D341Med (cell line): ENCODE measurements around the gene RPTOR.
A peak's percentile ranks its signal among the peaks of the same experiment; 100 is the strongest.
"Not testable (repeated sequence)": the region's sequence is repeated elsewhere in the genome, so short reads cannot be mapped to it uniquely, and the experiment has no call there.

ENCODE experiments used
- DNase-seq: peaks from one replicate; pipeline ENCODE4 v3.0.0; 2012; ENCODE audit warnings: low spot score

Gene RPTOR

GRCh38 chr17:80863626-80864025 lies 319.0 kb downstream of the RPTOR start:
- DNase-seq, result no peak

DNA sequence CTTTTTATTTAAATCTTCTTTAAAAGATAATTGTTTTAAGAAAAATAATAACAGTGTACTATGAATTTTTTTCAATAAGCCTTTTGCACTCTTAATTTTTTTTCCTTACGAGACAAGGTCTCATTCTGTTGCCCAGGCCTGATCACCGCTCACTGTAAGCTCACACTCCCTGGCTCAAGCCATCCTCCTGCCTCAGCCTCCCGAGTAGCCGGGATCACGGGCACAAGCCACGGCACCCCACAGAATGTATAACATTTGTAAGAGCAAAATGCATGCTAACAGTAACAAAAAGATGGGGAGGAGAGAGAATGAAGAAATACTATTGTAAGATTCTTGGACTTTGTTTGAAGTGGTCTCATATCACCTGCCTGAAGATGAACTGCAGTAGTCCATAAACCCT lies 320.1 kb downstream of the RPTOR start:
- DNase-seq, result no peak

- peak; percentile 89 for DNase-seq
Observed at GRCh38 chr17:80866050-80866793, 321.6 kb downstream of the RPTOR start.

DNA sequence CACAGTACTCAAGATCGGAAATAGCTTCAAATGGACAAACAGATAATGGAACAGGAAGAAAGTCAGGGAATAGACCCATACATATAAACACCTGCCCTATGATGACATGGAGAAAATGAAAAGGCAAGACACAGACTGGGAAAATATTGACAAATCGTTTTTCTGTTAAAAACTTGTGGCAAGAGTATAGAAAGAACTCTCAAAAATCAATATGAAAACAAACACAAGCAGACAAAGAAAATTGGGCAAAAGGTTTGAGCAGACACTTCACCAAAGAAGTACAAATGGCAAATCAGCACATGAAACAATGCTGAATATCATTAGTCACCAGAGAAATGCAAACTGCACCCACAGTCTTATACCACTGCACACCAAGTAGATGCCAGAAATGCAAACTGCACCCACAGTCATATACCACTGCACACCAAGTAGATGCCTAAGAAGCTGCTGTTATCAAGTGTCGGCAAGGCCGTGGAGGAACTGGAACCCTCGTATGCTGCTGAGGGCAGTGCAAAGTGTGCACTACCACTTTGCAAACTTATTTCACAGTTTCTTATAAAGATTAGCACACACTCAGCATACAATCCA lies 323.5 kb downstream of the RPTOR start:
- DNase-seq, result no peak

GRCh38 chr17:80869481-80870145 lies 325.0 kb downstream of the RPTOR start:
- no peak for DNase-seq

DNA sequence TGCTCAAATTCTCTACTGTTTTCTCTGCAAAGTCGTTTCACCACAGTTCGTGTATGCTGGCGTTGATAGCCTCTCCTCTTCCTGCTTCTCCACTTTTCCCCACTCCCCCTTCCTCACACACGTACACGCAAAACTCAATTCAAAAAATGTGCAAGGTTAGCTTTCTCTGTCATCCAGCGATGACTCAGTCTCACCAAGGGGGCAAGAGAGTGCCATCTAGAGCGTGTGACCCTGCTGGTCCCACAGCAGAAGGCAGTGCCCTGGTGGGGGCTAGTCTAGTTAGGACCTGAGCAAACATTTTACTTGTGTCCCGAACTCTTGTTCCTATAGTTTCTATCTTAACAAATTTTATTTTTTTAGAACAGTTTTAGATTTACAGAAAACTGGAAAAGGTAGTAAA lies 325.8 kb downstream of the RPTOR start:
- DNase-seq, result no peak

DNA sequence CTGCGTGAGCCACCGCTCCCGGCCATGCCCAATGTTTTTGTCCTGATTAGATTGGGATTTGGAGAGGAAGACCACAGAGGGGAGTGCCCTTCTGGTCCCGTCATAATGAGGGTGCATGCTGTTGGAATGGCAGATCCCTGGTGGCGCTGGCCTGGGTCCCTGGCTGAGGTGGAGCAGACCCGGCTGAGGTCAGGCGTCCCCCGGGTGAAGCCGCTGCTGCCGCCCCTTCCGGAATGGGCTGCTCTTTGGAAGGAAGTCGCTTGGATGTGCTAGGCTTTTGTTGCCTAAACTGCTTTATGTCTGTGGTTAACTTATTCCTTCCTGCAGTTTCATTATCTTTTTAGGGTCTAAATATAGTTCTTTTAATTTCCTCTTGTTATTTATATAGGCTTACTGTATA lies 326.7 kb downstream of the RPTOR start:
- no peak for DNase-seq

DNA sequence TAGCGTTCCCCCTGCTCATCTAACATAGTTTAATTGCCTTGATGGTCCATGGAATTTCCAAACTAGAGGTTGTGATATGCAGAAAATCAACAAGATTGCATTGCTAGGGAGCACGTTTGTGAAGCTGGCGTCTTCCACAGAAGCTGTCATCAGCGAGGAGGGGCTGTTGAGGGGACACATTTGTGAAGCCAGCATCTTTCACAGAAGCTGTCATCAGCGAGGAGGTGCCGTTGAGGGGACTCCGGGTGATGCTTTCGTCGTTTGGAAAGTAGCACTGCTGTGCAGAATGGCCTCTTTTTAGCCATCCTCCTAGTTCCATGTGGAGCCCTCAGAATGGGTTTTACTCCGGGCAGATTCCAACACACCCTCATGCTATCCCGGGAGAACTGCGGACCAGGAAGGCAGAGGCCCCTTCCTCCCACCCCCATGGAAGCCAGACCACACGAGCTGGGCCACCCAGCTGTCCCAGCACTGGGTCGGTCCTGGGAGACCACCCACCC lies 327.4 kb downstream of the RPTOR start:
- DNase-seq, result no peak

- no peak for DNase-seq
Observed at GRCh38 chr17:80872501-80873306, 328.1 kb downstream of the RPTOR start.

DNA sequence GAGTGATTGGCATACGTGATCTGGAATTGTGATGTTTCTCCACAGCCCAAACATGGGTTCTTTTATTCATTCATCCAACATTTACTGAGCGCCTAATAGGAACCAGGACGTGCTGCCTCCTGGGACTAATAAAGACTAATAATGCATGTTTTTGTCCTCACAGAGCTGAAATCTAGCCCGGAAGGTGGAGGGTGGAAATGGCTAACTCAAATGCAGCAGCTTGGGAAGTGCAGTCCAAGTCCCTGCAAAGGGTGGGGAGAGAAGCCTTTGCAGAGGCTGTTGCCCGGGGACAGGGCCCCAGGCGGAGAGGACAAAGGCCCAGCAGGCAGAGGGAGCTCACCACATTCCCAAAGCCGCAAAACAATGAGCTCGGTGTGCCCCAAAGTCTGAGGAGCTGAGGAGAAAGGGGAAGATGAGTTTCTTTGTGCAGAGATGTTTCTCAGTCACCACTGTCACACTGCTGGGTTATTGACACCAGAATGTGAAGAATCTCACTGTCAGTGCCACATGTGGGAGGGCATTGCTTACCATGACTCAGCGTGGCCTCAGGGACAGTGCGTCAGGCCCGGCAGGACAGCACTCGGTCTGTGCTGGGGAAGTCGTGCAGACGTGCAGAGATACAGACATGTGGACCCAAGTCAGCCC lies 328.8 kb downstream of the RPTOR start:
- DNase-seq, result no peak

DNA sequence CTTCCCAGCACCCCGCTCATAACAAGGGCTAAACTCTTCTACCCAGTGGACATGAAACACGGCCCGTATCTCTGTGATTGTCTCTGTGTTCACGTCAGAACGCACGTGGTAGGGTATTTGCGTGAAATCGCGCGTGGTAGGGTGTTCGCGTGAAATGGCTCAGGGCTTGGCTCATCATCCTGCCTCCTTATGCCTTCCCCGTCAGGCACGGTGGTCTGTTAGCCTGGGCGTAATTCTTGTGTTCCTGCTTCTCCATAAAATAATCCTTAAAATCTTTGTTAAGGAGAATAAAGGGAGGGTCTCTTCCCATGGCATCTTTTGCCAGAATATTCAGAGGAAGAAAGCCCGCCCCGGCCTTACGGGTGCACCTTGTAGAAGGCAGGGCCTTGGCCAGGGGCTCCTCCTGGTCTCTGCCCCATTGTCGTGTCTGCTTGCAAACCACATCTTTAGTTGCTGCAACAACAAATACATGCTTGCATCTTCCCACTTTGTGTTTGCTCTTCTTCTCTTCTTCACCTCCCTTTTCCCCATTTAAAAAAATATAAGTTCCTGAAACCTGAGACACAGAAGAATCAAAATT lies 330.3 kb downstream of the RPTOR start:
- DNase-seq, result no peak

DNA sequence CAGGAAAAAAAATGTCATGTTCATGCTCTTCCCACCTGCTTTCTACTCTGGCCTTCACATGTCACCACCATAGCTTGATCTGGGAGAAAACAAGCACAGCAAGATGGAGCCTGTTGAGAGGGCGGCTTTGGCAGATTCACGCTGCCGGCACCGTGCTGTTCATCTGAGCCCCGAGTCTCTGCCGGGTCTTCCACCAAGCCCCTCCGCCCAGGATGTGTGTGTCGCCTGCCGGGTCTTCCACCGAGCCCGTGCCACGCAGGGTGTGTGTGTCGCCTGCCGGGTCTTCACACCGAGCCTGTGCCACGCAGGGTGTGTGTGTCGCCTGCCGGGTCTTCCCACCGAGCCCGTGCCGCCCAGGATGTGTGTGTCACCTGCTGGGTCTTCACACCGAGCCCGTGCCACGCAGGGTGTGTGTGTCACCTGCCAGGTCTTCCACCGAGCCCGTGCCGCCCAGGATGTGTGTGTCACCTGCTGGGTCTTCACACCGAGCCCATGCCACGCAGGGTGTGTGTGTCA lies 330.9 kb downstream of the RPTOR start:
- DNase-seq, result not testable (repeated sequence)

DNA sequence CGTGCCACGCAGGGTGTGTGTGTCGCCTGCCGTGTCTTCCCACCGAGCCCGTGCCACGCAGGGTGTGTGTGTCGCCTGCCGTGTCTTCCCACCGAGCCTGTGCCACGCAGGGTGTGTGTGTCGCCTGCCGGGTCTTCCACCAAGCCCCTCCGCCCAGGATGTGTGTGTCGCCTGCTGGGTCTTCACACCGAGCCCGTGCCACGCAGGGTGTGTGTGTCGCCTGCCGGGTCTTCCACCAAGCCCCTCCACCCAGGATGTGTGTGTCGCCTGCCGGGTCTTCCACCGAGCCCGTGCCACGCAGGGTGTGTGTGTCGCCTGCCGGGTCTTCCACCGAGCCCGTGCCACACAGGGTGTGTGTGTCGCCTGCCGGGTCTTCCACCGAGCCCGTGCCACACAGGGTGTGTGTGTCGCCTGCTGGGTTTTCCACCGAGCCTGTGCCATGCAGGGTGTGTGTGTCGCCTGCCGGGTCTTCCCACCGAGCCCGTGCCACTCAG lies 331.9 kb downstream of the RPTOR start:
- DNase-seq, result not testable (repeated sequence)

GRCh38 chr17:80876950-80877728 lies 332.5 kb downstream of the RPTOR start:
- no peak for DNase-seq

DNA sequence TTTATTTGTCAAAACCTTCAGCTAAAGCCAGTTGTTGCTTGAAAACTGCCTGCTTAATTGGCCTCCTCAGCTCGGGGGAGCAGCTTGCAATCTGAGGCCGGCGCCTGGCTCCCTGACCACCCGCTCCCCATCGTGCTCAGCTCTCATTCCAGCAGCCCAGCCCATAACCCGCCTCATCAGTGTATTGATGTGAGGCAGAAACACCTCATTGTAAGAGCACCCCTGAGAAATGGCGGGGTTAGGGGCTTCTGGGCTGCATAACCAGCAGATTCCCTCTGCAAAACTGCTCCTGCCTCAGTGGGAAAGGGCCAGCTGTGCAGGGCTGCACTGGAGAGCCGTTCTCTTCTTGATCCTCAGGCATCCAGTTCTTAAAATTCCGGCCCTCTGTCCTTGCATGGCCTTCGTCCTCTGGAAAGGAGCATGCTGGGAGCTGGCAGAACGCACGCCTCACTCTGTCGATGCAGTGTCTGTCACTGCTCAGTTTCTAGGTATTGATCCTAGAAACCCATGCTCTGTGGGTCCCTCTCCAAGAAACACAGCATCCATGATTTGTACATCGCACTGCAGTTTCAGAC lies 333.2 kb downstream of the RPTOR start:
- no peak for DNase-seq

DNA sequence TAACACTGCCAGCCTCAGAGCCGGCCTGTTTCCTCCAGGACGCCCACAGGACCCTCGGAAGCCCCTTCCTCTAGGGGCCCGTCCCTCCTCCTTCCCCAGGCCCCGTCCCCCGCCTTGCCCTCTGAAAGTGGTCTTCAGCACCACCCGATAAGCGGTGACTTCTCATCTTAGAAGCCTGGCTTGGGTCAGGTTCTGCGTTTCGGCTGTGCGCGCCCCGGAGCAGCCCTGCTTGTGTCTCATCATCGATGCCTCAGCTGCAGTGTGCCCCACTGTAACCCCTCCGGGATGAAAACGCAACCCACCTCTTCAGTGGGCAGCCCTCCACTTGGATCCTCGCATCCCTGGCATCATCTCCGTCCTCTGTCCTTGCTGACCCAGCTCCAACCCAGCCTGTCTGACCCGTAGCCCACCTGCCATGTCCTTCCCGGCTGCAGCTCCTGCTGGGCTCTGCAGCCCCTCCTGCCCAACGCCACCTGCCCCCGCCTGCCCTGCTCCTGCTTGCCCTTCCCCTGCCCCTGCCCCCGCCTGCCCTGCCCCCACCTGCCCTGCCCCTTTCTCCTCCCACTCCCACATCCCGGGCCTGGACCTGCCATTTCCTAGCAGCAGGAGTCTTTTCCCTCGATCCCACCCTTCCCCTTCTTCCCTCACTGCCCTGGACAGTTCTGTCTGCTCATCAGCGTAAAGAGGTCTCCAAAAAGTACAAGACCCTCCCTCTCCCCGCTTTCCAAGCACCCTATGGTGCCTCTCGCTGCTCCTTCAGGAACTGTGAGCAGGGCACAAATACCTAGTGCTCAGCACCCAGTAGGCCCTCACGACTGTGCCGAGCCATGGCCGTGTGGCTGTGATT lies 334.5 kb downstream of the RPTOR start:
- DNase-seq, result no peak

DNA sequence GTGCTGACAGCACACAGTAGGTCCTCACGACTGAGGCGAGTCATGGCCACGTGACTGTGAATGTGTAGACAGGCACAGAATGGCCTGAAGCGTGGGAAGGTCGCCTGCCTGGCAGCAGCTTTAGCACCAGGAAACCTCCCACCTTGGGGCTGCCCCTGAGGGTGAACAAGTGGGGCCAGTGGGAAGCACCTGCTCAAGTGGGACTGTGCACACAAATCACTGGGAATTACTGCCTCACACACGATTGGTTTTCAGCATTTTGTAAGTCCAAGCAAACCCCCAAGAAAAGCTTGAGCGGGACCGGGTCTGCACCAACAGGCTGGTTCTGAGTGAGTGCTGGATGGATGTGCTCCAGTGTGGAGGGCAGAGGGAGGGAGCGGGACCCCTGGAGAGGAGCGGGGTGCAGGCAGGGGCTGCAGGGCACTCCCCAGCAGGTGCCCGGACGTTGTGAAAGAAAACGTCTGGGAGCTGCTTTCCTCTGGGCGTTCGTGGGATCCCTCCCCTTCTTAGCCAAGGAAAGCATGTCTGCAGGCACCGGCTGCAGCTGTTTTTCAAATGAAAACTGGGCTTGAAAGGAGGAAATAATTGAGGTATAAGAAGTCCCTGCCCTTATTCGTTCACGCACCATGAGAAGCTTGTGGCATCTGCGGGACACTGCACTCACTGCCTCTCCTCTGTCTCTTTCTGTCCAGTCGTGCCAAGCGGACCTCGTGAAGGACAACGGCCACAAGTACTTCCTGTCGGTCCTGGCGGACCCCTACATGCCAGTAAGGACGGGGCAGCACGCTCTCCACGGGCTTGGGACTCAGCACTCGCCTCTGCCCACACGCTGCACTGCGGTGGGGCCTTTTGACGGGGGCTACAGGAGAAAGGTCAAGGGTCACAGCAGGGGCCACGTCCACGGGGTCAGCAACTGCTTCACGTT lies 335.3 kb downstream of the RPTOR start:
- DNase-seq, result no peak

GRCh38 chr17:80880648-80880985 lies 336.0 kb downstream of the RPTOR start:
- DNase-seq, result no peak
